Natural killer cell (primary cell): Measurements from ENCODE around the gene STYX. TPM values are rescaled to one million over a fixed set of nuclear protein-coding genes. Genes with fewer than 3 reads are reported as not detected.

Source experiments
- ATAC-seq, 3 donors: fragments of 150-1000 bp in 2 of 3; fragments of 200-7000 bp in 1 of 3; cut with Tn5 transposase; 1 replicate in 1 of 3; 2 replicates in 2 of 3; pipeline ENCODE4 v1.10.0; 2021; ENCODE audit warnings: mild to moderate bottlenecking in 2 of 3, moderate library complexity in 2 of 3
- DNase-seq, 2 donors: peaks; one replicate each; pipeline versions ENCODE4 v3.0.0 to v3.0.0-alpha.2; 2013 to 2021; ENCODE audit warnings: mixed read lengths in 1 of 2
- H3K27ac ChIP-seq: one replicate; pipeline ENCODE4 v1.5.1; 2013; ENCODE audit warnings: mild to moderate bottlenecking, low read length
- H3K27me3 ChIP-seq: one replicate; pipeline ENCODE4 v1.6.1; 2013; ENCODE audit warnings: low read length; ENCODE audit not compliant: control insufficient read depth, insufficient read depth
- H3K36me3 ChIP-seq: one replicate; pipeline ENCODE4 v1.6.1; 2013; ENCODE audit warnings: low read length; ENCODE audit not compliant: control insufficient read depth, insufficient read depth
- H3K4me1 ChIP-seq: one replicate; pipeline ENCODE4 v1.6.1; 2013; ENCODE audit warnings: low read length; ENCODE audit not compliant: control insufficient read depth, insufficient read depth
- H3K4me3 ChIP-seq: one replicate; pipeline ENCODE4 v1.5.1; 2013; ENCODE audit warnings: low read length
- H3K9me3 ChIP-seq: one replicate; pipeline ENCODE4 v1.6.1; 2013; ENCODE audit warnings: low read length; ENCODE audit not compliant: control insufficient read depth, insufficient read depth
- H3K27ac Mint-ChIP-seq, 2 donors: one replicate each; pipeline ENCODE4 v1.8.0; 2022; ENCODE audit warnings: mild to moderate bottlenecking in 2 of 2, mixed read lengths in 2 of 2, moderate library complexity in 1 of 2
- H3K27me3 Mint-ChIP-seq, 2 donors: one replicate each; pipeline ENCODE4 v1.8.0; 2022; ENCODE audit warnings: low read depth in 2 of 2, mixed read lengths in 2 of 2
- H3K36me3 Mint-ChIP-seq: one replicate; pipeline ENCODE4 v1.8.0; 2022; ENCODE audit warnings: mixed read lengths
- H3K4me1 Mint-ChIP-seq, 2 donors: one replicate each; pipeline ENCODE4 v1.8.0; 2022; ENCODE audit warnings: mixed read lengths in 2 of 2
- H3K4me3 Mint-ChIP-seq: one replicate; pipeline ENCODE4 v1.8.0; 2022; ENCODE audit warnings: mild to moderate bottlenecking, moderate library complexity, mixed read lengths
- H3K9me3 Mint-ChIP-seq, 2 donors: one replicate each; pipeline ENCODE4 v1.8.0; 2022; ENCODE audit warnings: mixed read lengths in 2 of 2
- WGBS: methylation state at CpG from one replicate; pipeline ENCODE4 v1.1.7; 2013; ENCODE audit warnings: missing lambda C conversion rate; ENCODE audit not compliant: insufficient coverage; 5-methylcytosine and 5-hydroxymethylcytosine counted together
- intact Hi-C: fragments of 100-400 bp; cut with micrococcal nuclease; formaldehyde crosslinking; loops from one replicate; pipeline ENCODE4 v1.14.2; 2022
- total RNA-seq, 4 donors: library from RNA; stranded (reverse); fragments of 120-200 nt in 1 of 4; gene quantifications; one replicate each; pipeline versions ENCODE4 v1.2.3 to v1.2.4, GENCODE V29; 2013 to 2022
- TF ChIP-seq, protein P1 (sequence below): fragments of 200-600 bp; IDR thresholded peaks from one replicate; pipeline ENCODE4 v1.8.0; 2022; ENCODE audit warnings: antibody characterized with exemption

The STYX gene
- total RNA-seq, 3 donors from 2014 or later (not counting 1 experiment from before 2014, with no cell fraction given): 13.3 to 22.9 (median 18.3) TPM

DNA sequence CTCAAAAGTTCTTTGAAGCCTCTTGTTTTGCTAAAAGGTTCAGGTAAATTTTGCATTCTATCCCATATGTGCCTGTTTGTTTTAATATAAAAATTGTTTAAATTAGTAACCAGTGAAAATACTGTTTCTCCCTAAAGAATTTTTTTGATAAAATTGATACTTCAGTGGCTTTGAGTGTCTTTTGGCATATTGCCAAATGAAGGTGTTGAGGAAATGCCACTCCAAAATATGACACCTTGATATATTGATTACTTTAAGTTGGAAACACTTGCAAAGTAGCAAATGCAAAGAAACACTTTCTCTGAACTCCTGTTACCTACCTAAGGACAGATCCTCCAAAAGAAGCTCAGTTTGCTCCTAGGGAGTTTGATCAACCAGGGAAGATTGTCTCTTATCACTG lies 8.4 kb downstream of the STYX start:
- Histone ChIP-seq H3K9me3 (no peaks in the 10 kb centered on the region), H3K36me3 (peaks cover 6% of the 10 kb centered on the region), H3K4me3 (no peak overlapping the region), H3K4me1 (peaks cover 18% of the 10 kb centered on the region), H3K27me3 (no peaks in the 10 kb centered on the region), H3K27ac (no peak overlapping the region)
- peak in 1 of 2 donors; percentile 38 for DNase-seq
- ATAC-seq: no peak
- H3K4me1 Mint-ChIP-seq: peaks cover 66 to 67% of the 10 kb centered on the region in 2 donors
- TF ChIP-seq, protein P1, sequence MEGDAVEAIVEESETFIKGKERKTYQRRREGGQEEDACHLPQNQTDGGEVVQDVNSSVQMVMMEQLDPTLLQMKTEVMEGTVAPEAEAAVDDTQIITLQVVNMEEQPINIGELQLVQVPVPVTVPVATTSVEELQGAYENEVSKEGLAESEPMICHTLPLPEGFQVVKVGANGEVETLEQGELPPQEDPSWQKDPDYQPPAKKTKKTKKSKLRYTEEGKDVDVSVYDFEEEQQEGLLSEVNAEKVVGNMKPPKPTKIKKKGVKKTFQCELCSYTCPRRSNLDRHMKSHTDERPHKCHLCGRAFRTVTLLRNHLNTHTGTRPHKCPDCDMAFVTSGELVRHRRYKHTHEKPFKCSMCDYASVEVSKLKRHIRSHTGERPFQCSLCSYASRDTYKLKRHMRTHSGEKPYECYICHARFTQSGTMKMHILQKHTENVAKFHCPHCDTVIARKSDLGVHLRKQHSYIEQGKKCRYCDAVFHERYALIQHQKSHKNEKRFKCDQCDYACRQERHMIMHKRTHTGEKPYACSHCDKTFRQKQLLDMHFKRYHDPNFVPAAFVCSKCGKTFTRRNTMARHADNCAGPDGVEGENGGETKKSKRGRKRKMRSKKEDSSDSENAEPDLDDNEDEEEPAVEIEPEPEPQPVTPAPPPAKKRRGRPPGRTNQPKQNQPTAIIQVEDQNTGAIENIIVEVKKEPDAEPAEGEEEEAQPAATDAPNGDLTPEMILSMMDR: no peak
- H3K27ac Mint-ChIP-seq: peak overlapping the region in 1 of 2 donors; percentile 37
- H3K9me3 Mint-ChIP-seq: no peaks in the 10 kb centered on the region
- intact Hi-C loops: loop anchor here (10.0 kb wide), 1 partner anchor 56 kb away; the partner anchor contains the start of gene GNPNAT1
- no peak overlapping the region for H3K4me3 Mint-ChIP-seq
- no peaks in the 10 kb centered on the region for H3K27me3 Mint-ChIP-seq
- peaks cover 1% of the 10 kb centered on the region for H3K36me3 Mint-ChIP-seq

DNA sequence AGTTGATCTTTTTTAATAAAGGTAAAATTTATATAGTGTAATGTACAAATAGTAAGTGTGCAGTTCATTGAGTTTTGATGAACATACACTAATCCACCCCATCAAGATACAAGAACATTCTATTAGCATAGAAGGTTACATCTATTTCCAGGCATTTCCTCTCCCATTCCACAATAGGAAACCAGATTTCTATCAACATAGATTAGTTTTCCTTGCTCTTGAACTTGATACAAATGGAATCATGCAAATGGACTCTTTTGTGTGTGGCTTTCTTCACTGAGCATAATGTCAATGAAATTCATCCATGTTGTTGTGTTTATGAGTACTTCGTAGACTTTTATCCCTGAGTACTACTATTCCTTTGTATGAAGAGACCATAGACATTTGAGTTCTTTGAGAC lies 10.8 kb downstream of the STYX start:
- TF ChIP-seq, protein P1: no peak
- Histone ChIP-seq H3K36me3 (peaks cover 3% of the 10 kb centered on the region), H3K27ac (no peak overlapping the region), H3K9me3 (no peaks in the 10 kb centered on the region), H3K27me3 (no peaks in the 10 kb centered on the region), H3K4me3 (no peak overlapping the region), H3K4me1 (peaks cover 18% of the 10 kb centered on the region)
- no CpG with 5 or more reads among the region's 1 CpG for WGBS
- Mint-ChIP-seq H3K27ac (peak overlapping the region; percentile 93 to 96), H3K4me1 (peaks cover 45 to 56% of the 10 kb centered on the region in 2 donors), H3K9me3 (no peaks in the 10 kb centered on the region), H3K36me3 (no peaks in the 10 kb centered on the region), H3K27me3 (no peaks in the 10 kb centered on the region), H3K4me3 (peak overlapping the region; percentile 10)
- intact Hi-C loops: no loop called here
- no peak for ATAC-seq
- DNase-seq: no peak

DNA sequence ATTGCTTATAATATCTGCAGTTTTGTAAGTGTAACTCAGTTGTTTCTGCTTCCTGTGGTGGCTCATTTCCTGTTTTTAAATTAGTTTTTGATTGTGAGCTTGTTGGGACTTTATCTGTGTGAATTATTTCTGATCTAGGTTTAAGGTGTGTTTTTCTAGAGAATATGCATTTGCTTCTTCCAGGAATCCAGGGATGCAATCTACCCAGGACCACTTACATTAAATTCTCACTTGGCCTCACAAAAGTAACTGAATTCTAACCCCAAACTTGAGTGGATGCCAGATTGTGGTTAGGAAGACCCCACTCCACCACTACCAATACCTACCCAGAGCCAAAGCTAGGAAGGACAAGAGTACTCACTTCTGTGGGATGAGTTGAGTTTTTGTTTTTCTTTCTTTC lies 11.9 kb downstream of the STYX start:
- TF ChIP-seq, protein P1: no peak
- intact Hi-C loops: loop anchor here (1.0 kb wide), 1 partner anchor 12 kb away; the partner anchor contains the start of gene STYX
- H3K4me3 ChIP-seq: peak overlapping the region; percentile 9
- H3K9me3 ChIP-seq: no peaks in the 10 kb centered on the region
- DNase-seq: peak in 1 of 2 donors; percentile 63
- H3K36me3 ChIP-seq: peaks cover 10% of the 10 kb centered on the region
- peak overlapping the region; percentile 88 for H3K27ac ChIP-seq
- ATAC-seq: peak; percentile 18 to 38 (median 24)
- no peaks in the 10 kb centered on the region for H3K27me3 ChIP-seq
- Mint-ChIP-seq H3K27ac (peak overlapping the region; percentile 93 to 96), H3K9me3 (no peaks in the 10 kb centered on the region), H3K4me1 (peaks cover 35 to 45% of the 10 kb centered on the region in 2 donors), H3K4me3 (peak overlapping the region; percentile 74), H3K36me3 (no peaks in the 10 kb centered on the region), H3K27me3 (no peaks in the 10 kb centered on the region)
- peaks cover 18% of the 10 kb centered on the region for H3K4me1 ChIP-seq

DNA sequence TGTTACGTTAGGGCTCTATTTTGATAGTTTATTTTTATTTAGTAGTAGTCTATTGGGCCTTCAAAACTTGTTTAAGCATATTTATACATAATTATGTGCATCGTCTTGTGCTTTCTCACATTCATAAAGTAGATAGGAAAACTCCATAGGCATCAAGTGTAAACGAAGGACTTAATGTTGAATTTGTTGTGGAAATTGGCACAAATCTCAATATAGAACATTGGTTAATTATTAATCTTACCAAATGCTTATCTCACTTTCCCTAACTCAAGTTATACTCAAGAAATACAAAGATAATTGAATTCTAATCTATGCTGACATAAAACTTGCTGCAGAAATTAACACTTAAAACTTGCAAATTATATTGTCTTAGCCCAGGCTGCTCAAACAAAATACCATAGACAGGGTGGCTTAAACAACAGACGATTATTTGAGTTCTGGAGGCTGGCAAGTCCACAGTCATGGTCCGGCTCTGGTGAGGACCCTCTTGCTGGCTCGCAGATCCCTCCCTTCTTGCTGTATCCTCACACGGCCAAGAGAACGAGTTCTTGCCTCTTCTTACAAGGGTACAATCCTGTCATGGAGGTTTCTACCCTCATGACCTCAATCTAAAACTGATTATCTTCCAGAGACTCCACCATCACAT lies 18.8 kb downstream of the STYX start:
- WGBS: 98% methylated on average over 5 of the region's 8 CpGs
- no peaks in the 10 kb centered on the region for H3K9me3 Mint-ChIP-seq
- DNase-seq (no peak), ATAC-seq (no peak)
- H3K4me1 Mint-ChIP-seq: peaks cover 0 to 7% of the 10 kb centered on the region in 2 donors
- Histone ChIP-seq H3K9me3 (no peaks in the 10 kb centered on the region), H3K4me3 (no peak overlapping the region), H3K27ac (no peak overlapping the region), H3K27me3 (no peaks in the 10 kb centered on the region), H3K4me1 (no peaks in the 10 kb centered on the region), H3K36me3 (peaks cover 48% of the 10 kb centered on the region)
- H3K36me3 Mint-ChIP-seq: no peaks in the 10 kb centered on the region
- H3K27me3 Mint-ChIP-seq: no peaks in the 10 kb centered on the region
- intact Hi-C loops: no loop called here
- TF ChIP-seq, protein P1: no peak
- H3K27ac Mint-ChIP-seq: peak overlapping the region in 1 of 2 donors; percentile 23
- H3K4me3 Mint-ChIP-seq: no peak overlapping the region
